ENCODE data around the gene STMN1.

STMN1 gene

GRCh38 chr1:25888426-25888987 is 17.7 kb downstream of the STMN1 start:
- no peaks in the 10 kb centered on the region for H3K4me1 ChIP-seq (ENCODE audit: insufficient read depth, low read length, poor library complexity, severe bottlenecking)
- no peak overlapping the region for H3K4me2 ChIP-seq (ENCODE audit: low read depth, low read length, poor library complexity, severe bottlenecking)
- H4K20me1 ChIP-seq (ENCODE audit: insufficient read depth, low read length, poor library complexity, severe bottlenecking), result no peaks in the 10 kb centered on the region
- no peaks in the 10 kb centered on the region for H3K9me2 ChIP-seq (replicated peaks; ENCODE audit: low read depth, low read length)
- H3K27me3 ChIP-seq (ENCODE audit: insufficient read depth, low read length, poor library complexity, severe bottlenecking), result no peaks in the 10 kb centered on the region
- H3K9ac ChIP-seq (ENCODE audit: low read depth, low read length, poor library complexity, severe bottlenecking), result no peak overlapping the region
- H3F3A ChIP-seq (ENCODE audit: low read depth), result no peaks in the 10 kb centered on the region
- TF ChIP-seq CTCF (conservative IDR thresholded peaks at IDR 0.05; ENCODE audit: low read length), result no peak
- no peak for TF ChIP-seq EZH2phosphoT487 (IDR thresholded peaks at IDR 0.05; ENCODE audit: borderline replicate concordance)
- no peaks in the 10 kb centered on the region for H3K79me2 ChIP-seq (ENCODE audit: insufficient read depth, low read length)
- H2AFZ ChIP-seq (ENCODE audit: low read length), result no peak overlapping the region
- H3K4me3 ChIP-seq (ENCODE audit: low read length, poor library complexity, severe bottlenecking), result no peak overlapping the region
- no peaks in the 10 kb centered on the region for H3K9me3 ChIP-seq (ENCODE audit: insufficient read depth, low read depth, low read length)
- peaks cover 69% of the 10 kb centered on the region; the same call in 1 of the 2 replicates for H3K36me3 ChIP-seq (ENCODE audit: insufficient read depth, low read length)

- Histone ChIP-seq H3K4me3 (ENCODE audit: low read length, poor library complexity, severe bottlenecking) (no peak overlapping the region), H3K27me3 (ENCODE audit: insufficient read depth, low read length, poor library complexity, severe bottlenecking) (no peaks in the 10 kb centered on the region), H3K9me2 (replicated peaks; ENCODE audit: low read depth, low read length) (no peaks in the 10 kb centered on the region), H3K4me1 (ENCODE audit: insufficient read depth, low read length, poor library complexity, severe bottlenecking) (no peaks in the 10 kb centered on the region), H3K9me3 (ENCODE audit: insufficient read depth, low read depth, low read length) (no peaks in the 10 kb centered on the region), H2AFZ (ENCODE audit: low read length) (no peak overlapping the region), H3F3A (ENCODE audit: low read depth) (no peaks in the 10 kb centered on the region), H3K4me2 (ENCODE audit: low read depth, low read length, poor library complexity, severe bottlenecking) (no peak overlapping the region), H3K9ac (ENCODE audit: low read depth, low read length, poor library complexity, severe bottlenecking) (no peak overlapping the region), H3K79me2 (ENCODE audit: insufficient read depth, low read length) (no peaks in the 10 kb centered on the region), H4K20me1 (ENCODE audit: insufficient read depth, low read length, poor library complexity, severe bottlenecking) (no peaks in the 10 kb centered on the region), H3K36me3 (ENCODE audit: insufficient read depth, low read length) (peaks cover 56% of the 10 kb centered on the region; the same call in 1 of the 2 replicates)
- no peak for TF ChIP-seq EZH2phosphoT487 (IDR thresholded peaks at IDR 0.05; ENCODE audit: borderline replicate concordance)
- TF ChIP-seq CTCF (conservative IDR thresholded peaks at IDR 0.05; ENCODE audit: low read length), result no peak
Measured at GRCh38 chr1:25885602-25886001, 20.6 kb downstream of the STMN1 start.

- Histone ChIP-seq H3K27me3 (ENCODE audit: insufficient read depth, low read length, poor library complexity, severe bottlenecking) (no peaks in the 10 kb centered on the region), H3K4me2 (ENCODE audit: low read depth, low read length, poor library complexity, severe bottlenecking) (no peak overlapping the region), H3K36me3 (ENCODE audit: insufficient read depth, low read length) (peaks cover 17% of the 10 kb centered on the region; the same call in 1 of the 2 replicates), H3K4me3 (ENCODE audit: low read length, poor library complexity, severe bottlenecking) (no peak overlapping the region), H3K9me2 (replicated peaks; ENCODE audit: low read depth, low read length) (no peaks in the 10 kb centered on the region), H3K9ac (ENCODE audit: low read depth, low read length, poor library complexity, severe bottlenecking) (no peak overlapping the region), H4K20me1 (ENCODE audit: insufficient read depth, low read length, poor library complexity, severe bottlenecking) (no peaks in the 10 kb centered on the region), H3K9me3 (ENCODE audit: insufficient read depth, low read depth, low read length) (no peaks in the 10 kb centered on the region), H3F3A (ENCODE audit: low read depth) (no peaks in the 10 kb centered on the region), H3K4me1 (ENCODE audit: insufficient read depth, low read length, poor library complexity, severe bottlenecking) (no peaks in the 10 kb centered on the region), H3K79me2 (ENCODE audit: insufficient read depth, low read length) (no peaks in the 10 kb centered on the region), H2AFZ (ENCODE audit: low read length) (no peak overlapping the region)
- TF ChIP-seq CTCF (conservative IDR thresholded peaks at IDR 0.05; ENCODE audit: low read length), result no peak
- no peak for TF ChIP-seq EZH2phosphoT487 (IDR thresholded peaks at IDR 0.05; ENCODE audit: borderline replicate concordance)
Measured at GRCh38 chr1:25881266-25881665, 25.0 kb downstream of the STMN1 start.

Measured in Loucy (cell line).